HepG2 (cell line): ENCODE results near the gene MTA1. TPM values are rescaled to one million over a fixed set of nuclear protein-coding genes. Genes with fewer than 3 reads are reported as not detected.
A peak's percentile ranks its signal among the peaks of the same experiment; 100 is the strongest.

ENCODE experiments used
- EEA1 ChIP-seq: sonication (generic); formaldehyde crosslinking; IDR thresholded peaks from 2 replicates; pipeline ENCODE4 v1.5.1; 2020; ENCODE audit warnings: mild to moderate bottlenecking, missing genetic modification reagents, borderline replicate concordance
- HNF4G ChIP-seq, 2 experiments: sonication (generic) in 1 of 2; formaldehyde crosslinking in 1 of 2; IDR thresholded peaks; 2 replicates each; pipeline versions ENCODE4 v1.4.0 to v1.6.1; 2011 to 2020; ENCODE audit warnings: borderline replicate concordance in 2 of 2, low read depth in 2 of 2, mild to moderate bottlenecking in 2 of 2, low read length in 1 of 2, missing genetic modification reagents in 1 of 2, moderate library complexity in 1 of 2
- NAIF1 ChIP-seq: sonication (generic); formaldehyde crosslinking; IDR thresholded peaks from 2 replicates; pipeline ENCODE4 v1.5.0; 2020; ENCODE audit warnings: mild to moderate bottlenecking, missing genetic modification reagents, borderline replicate concordance
- ZNF20 ChIP-seq: sonication (generic); formaldehyde crosslinking; IDR thresholded peaks from 2 replicates; pipeline ENCODE4 v1.4.0; 2020; ENCODE audit warnings: mild to moderate bottlenecking, moderate library complexity, missing genetic modification reagents
- ZNF205 ChIP-seq: IDR thresholded peaks from 2 replicates; pipeline ENCODE4 v1.6.1; 2018; ENCODE audit warnings: missing biosample characterization, missing genetic modification reagents
- ZNF292 ChIP-seq: sonication (generic); formaldehyde crosslinking; IDR thresholded peaks from 2 replicates; pipeline ENCODE4 v1.8.1; 2022; ENCODE audit warnings: mild to moderate bottlenecking, low read depth, missing genetic modification reagents, borderline replicate concordance
- ZNF563 ChIP-seq: sonication (generic); formaldehyde crosslinking; IDR thresholded peaks from 2 replicates; pipeline ENCODE4 v1.8.0; 2022; ENCODE audit warnings: mild to moderate bottlenecking, moderate library complexity, missing genetic modification reagents
- ZNF572 ChIP-seq: sonication (generic); formaldehyde crosslinking; IDR thresholded peaks from 2 replicates; pipeline ENCODE4 v1.5.1; 2020; ENCODE audit warnings: mild to moderate bottlenecking, missing genetic modification reagents
- ZNF674 ChIP-seq: sonication (generic); formaldehyde crosslinking; IDR thresholded peaks from 2 replicates; pipeline ENCODE4 v1.5.0; 2020; ENCODE audit warnings: low read depth, mild to moderate bottlenecking, missing genetic modification reagents
- ZNF724P ChIP-seq: sonication (generic); formaldehyde crosslinking; IDR thresholded peaks from 2 replicates; pipeline ENCODE4 v1.8.0; 2022; ENCODE audit warnings: missing genetic modification reagents, borderline replicate concordance
- polyA plus RNA-seq, 8 experiments: library from polyadenylated mRNA; depleted of rRNA in 3 of 8; stranded (reverse) in 7 of 8; unstranded in 1 of 8; fragments of >200 nt; fragmentation: Illumina TruSeq in 4 of 8; extraction: Trizol in 4 of 8; gene quantifications; 2 replicates each; pipeline versions ENCODE4 v1.2.1 to v1.2.3, GENCODE V29; 2011 to 2016; ENCODE audit warnings: low read depth in 4 of 8, missing spikeins in 1 of 8, mixed read lengths in 1 of 8; ENCODE audit not compliant: insufficient read depth in 1 of 8
- total RNA-seq, 5 experiments: library from RNA; depleted of rRNA; stranded (reverse); fragments of >200 nt; fragmentation: Illumina TruSeq; extraction: Trizol; gene quantifications; 2 replicates each; pipeline ENCODE4 v1.2.3, GENCODE V29; 2016; ENCODE audit warnings: low read depth in 1 of 5
- TF ChIP-seq, protein P1 (sequence below): IDR thresholded peaks from 2 replicates; pipeline ENCODE4 v1.6.1; 2016; ENCODE audit warnings: low read depth, control low read depth
- TF ChIP-seq, protein P2 (sequence below): IDR thresholded peaks from 2 replicates; pipeline ENCODE4 v1.6.1; 2016; ENCODE audit warnings: missing compliant biosample characterization, missing genetic modification reagents, borderline replicate concordance
- TF ChIP-seq, protein P3 (sequence below): sonication (generic); formaldehyde crosslinking; IDR thresholded peaks from 2 replicates; pipeline ENCODE4 v1.4.0; 2020; ENCODE audit warnings: missing genetic modification reagents, borderline replicate concordance
- TF ChIP-seq, protein P4 (sequence below): sonication (generic); formaldehyde crosslinking; conservative IDR thresholded peaks from 2 replicates; pipeline ENCODE4 v1.8.0; 2022; ENCODE audit warnings: mild to moderate bottlenecking, moderate library complexity, missing genetic modification reagents
- TF ChIP-seq, protein P5 (sequence below): sonication (generic); formaldehyde crosslinking; IDR thresholded peaks from 2 replicates; pipeline ENCODE4 v1.9.0; 2022; ENCODE audit warnings: missing genetic modification reagents, mild to moderate bottlenecking, borderline replicate concordance

Gene MTA1
- total and polyA plus RNA-seq, 2 of the 13 experiments (the other 11 are each of a cell fraction or from before 2014, with no cell fraction given), result 35.2 to 85.8 TPM

DNA sequence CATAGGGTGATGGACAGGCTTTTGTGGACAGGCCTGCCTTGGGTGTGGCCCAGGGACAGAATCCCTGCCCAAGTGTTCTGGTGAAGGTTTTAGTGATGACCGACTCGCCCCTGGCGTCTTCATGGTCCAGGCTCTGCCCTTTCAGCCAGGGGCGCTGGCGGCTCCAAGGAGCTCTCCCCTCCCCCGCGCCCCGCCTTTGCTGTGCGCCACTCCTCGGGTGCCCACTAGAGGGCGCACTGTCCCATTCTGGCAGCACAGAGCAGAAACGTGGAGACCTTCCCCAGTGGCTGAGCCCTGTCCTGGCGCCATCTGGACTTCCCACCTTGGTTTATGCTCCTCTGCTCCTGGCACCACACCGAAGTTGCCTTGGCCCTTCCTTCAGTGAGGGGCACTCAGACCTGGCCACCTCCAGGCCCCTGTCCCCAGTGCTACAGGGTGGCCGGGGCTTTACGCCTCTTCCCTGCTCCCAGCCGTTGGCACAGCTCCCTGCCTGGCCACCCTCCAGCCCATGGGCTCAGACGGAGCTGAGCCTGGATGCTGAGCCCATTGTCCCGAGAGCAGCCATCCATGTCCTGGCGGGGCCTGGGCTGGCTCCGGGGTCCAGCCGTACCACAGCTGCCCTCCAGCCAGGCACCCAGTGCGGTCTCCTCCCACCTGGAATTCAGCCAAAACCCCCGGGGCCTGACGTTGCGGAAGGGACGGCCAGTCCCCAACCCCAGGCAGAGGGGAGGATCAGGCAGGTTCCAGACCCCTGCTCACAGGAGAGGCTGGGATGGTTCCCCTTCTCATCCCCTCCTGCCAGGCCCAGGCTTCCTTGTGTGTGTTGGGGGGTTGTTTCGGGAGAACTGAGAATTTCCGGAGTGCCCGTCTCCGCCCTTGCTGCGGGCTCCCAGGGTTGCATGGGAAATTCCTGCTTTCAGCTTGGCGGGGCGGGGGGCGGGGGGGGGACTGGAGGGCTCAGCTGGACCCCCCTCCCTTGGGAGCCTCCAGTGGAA, 61.5 kb downstream of the MTA1 start (continued):
- TF ChIP-seq, protein P1, sequence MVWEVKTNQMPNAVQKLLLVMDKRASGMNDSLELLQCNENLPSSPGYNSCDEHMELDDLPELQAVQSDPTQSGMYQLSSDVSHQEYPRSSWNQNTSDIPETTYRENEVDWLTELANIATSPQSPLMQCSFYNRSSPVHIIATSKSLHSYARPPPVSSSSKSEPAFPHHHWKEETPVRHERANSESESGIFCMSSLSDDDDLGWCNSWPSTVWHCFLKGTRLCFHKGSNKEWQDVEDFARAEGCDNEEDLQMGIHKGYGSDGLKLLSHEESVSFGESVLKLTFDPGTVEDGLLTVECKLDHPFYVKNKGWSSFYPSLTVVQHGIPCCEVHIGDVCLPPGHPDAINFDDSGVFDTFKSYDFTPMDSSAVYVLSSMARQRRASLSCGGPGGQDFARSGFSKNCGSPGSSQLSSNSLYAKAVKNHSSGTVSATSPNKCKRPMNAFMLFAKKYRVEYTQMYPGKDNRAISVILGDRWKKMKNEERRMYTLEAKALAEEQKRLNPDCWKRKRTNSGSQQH, result no peak
- TF ChIP-seq HNF4G (IDR thresholded peaks at IDR 0.05; ENCODE audit: borderline replicate concordance, low read depth, low read length), result 0 out of 2 replicates have a peak, but pooled peaks have one; percentile 6
- TF ChIP-seq HNF4G (CRISPR knock-in tag; IDR thresholded peaks at IDR 0.05; ENCODE audit: borderline replicate concordance, low read depth), result no peak
- no peak for TF ChIP-seq NAIF1 (CRISPR knock-in tag)
- TF ChIP-seq, protein P2, sequence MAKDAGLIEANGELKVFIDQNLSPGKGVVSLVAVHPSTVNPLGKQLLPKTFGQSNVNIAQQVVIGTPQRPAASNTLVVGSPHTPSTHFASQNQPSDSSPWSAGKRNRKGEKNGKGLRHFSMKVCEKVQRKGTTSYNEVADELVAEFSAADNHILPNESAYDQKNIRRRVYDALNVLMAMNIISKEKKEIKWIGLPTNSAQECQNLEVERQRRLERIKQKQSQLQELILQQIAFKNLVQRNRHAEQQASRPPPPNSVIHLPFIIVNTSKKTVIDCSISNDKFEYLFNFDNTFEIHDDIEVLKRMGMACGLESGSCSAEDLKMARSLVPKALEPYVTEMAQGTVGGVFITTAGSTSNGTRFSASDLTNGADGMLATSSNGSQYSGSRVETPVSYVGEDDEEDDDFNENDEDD (CRISPR knock-in tag), result peak; percentile 13; the same call in 1 of the 2 replicates
- TF ChIP-seq, protein P3, sequence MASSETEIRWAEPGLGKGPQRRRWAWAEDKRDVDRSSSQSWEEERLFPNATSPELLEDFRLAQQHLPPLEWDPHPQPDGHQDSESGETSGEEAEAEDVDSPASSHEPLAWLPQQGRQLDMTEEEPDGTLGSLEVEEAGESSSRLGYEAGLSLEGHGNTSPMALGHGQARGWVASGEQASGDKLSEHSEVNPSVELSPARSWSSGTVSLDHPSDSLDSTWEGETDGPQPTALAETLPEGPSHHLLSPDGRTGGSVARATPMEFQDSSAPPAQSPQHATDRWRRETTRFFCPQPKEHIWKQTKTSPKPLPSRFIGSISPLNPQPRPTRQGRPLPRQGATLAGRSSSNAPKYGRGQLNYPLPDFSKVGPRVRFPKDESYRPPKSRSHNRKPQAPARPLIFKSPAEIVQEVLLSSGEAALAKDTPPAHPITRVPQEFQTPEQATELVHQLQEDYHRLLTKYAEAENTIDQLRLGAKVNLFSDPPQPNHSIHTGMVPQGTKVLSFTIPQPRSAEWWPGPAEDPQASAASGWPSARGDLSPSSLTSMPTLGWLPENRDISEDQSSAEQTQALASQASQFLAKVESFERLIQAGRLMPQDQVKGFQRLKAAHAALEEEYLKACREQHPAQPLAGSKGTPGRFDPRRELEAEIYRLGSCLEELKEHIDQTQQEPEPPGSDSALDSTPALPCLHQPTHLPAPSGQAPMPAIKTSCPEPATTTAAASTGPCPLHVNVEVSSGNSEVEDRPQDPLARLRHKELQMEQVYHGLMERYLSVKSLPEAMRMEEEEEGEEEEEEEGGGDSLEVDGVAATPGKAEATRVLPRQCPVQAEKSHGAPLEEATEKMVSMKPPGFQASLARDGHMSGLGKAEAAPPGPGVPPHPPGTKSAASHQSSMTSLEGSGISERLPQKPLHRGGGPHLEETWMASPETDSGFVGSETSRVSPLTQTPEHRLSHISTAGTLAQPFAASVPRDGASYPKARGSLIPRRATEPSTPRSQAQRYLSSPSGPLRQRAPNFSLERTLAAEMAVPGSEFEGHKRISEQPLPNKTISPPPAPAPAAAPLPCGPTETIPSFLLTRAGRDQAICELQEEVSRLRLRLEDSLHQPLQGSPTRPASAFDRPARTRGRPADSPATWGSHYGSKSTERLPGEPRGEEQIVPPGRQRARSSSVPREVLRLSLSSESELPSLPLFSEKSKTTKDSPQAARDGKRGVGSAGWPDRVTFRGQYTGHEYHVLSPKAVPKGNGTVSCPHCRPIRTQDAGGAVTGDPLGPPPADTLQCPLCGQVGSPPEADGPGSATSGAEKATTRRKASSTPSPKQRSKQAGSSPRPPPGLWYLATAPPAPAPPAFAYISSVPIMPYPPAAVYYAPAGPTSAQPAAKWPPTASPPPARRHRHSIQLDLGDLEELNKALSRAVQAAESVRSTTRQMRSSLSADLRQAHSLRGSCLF, result no peak
- TF ChIP-seq ZNF674 (CRISPR knock-in tag), result no peak
- no peak for TF ChIP-seq ZNF572 (CRISPR knock-in tag)
- no peak for TF ChIP-seq ZNF20 (CRISPR knock-in tag)
- peak; percentile 65; the same call in 1 of the 2 replicates for TF ChIP-seq ZNF205 (CRISPR knock-in tag)
- TF ChIP-seq, protein P4, sequence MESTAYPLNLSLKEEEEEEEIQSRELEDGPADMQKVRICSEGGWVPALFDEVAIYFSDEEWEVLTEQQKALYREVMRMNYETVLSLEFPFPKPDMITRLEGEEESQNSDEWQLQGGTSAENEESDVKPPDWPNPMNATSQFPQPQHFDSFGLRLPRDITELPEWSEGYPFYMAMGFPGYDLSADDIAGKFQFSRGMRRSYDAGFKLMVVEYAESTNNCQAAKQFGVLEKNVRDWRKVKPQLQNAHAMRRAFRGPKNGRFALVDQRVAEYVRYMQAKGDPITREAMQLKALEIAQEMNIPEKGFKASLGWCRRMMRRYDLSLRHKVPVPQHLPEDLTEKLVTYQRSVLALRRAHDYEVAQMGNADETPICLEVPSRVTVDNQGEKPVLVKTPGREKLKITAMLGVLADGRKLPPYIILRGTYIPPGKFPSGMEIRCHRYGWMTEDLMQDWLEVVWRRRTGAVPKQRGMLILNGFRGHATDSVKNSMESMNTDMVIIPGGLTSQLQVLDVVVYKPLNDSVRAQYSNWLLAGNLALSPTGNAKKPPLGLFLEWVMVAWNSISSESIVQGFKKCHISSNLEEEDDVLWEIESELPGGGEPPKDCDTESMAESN (CRISPR knock-in tag), result peak; percentile 82
- TF ChIP-seq, protein P5, sequence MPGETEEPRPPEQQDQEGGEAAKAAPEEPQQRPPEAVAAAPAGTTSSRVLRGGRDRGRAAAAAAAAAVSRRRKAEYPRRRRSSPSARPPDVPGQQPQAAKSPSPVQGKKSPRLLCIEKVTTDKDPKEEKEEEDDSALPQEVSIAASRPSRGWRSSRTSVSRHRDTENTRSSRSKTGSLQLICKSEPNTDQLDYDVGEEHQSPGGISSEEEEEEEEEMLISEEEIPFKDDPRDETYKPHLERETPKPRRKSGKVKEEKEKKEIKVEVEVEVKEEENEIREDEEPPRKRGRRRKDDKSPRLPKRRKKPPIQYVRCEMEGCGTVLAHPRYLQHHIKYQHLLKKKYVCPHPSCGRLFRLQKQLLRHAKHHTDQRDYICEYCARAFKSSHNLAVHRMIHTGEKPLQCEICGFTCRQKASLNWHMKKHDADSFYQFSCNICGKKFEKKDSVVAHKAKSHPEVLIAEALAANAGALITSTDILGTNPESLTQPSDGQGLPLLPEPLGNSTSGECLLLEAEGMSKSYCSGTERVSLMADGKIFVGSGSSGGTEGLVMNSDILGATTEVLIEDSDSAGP (CRISPR knock-in tag), result peak; percentile 78; the same call in 1 of the 2 replicates
- TF ChIP-seq EEA1 (CRISPR knock-in tag), result no peak
- no peak for TF ChIP-seq ZNF292 (CRISPR knock-in tag)
- TF ChIP-seq ZNF724P (CRISPR knock-in tag), result no peak
- no peak for TF ChIP-seq ZNF563 (CRISPR knock-in tag)
